GM12872 (cell line): ENCODE measurements around the gene GLRA3.

Source experiments
- CTCF ChIP-seq: IDR thresholded peaks from 3 replicates; pipeline ENCODE4 v1.5.1; 2011; ENCODE audit warnings: low read depth, mild to moderate bottlenecking, low read length, moderate library complexity; ENCODE audit not compliant: insufficient read depth

The GLRA3 gene

GRCh38 chr4:174697202-174697601, 131.8 kb downstream of the GLRA3 start:
- TF ChIP-seq CTCF = no peak

GRCh38 chr4:174696657-174697056, 132.4 kb downstream of the GLRA3 start:
- TF ChIP-seq CTCF = no peak

- no peak for TF ChIP-seq CTCF
These were observed 138.4 kb downstream of the GLRA3 start for GRCh38 chr4:174690665-174691064.

GRCh38 chr4:174689618-174690017, 139.4 kb downstream of the GLRA3 start:
- TF ChIP-seq CTCF = no peak

GRCh38 chr4:174686826-174687225, 142.2 kb downstream of the GLRA3 start:
- TF ChIP-seq CTCF = no peak

- TF ChIP-seq CTCF = no peak
These were observed 147.2 kb downstream of the GLRA3 start for GRCh38 chr4:174681723-174682300.

- TF ChIP-seq CTCF = no peak
These were observed 154.7 kb downstream of the GLRA3 start for GRCh38 chr4:174674305-174674840.
